ENCODE measurements around the gene PDSS2.
A peak's percentile ranks its signal among the peaks of the same experiment; 100 is the strongest.

GRCh38 chr6:107488875-107489635 is 29.7 kb upstream of the PDSS2 start:
- TF ChIP-seq CTCF (IDR thresholded peaks at IDR 0.05) (no peak), REST (IDR thresholded peaks at IDR 0.05; ENCODE audit: insufficient read depth in 1 of 2, low read depth in 2 of 2, low read length in 1 of 2) (no peak), POLR2AphosphoS5 (IDR thresholded peaks at IDR 0.05; ENCODE audit: low read depth, low read length) (0 out of 2 replicates have a peak, but pooled peaks have one; percentile 17), SIN3A (IDR thresholded peaks at IDR 0.05; ENCODE audit: borderline replicate concordance, insufficient read depth, low read depth, low read length) (0 out of 2 replicates have a peak, but pooled peaks have one; percentile 31)

Data from Panc1 (cell line).